Peyer's patch (tissue), 4 donors: Measurements from ENCODE around the gene MAT1A. TPM values are rescaled to one million over a fixed set of nuclear protein-coding genes. Genes with fewer than 3 reads are reported as not detected.
"Not testable (repeated sequence)": the region's sequence is repeated elsewhere in the genome, so short reads cannot be mapped to it uniquely, and the experiment has no call there.

Experiments
- DNase-seq, 3 donors: peaks; one replicate each; pipeline ENCODE4 v3.0.0-alpha.2; 2017 to 2019
- H3K27ac ChIP-seq, 4 donors: fragments of 200-600 bp; sonication (generic); one replicate each; pipeline ENCODE4 v1.5.1; 2016 to 2019
- H3K27me3 ChIP-seq, 2 donors: fragments of 200-600 bp; sonication (generic); one replicate each; pipeline ENCODE4 v1.5.1; 2019
- H3K36me3 ChIP-seq, 3 donors: fragments of 200-600 bp; sonication (generic); one replicate each; pipeline ENCODE4 v1.5.1; 2016 to 2019
- H3K4me1 ChIP-seq, 4 donors: fragments of 200-600 bp; sonication (generic); one replicate each; pipeline ENCODE4 v1.5.1; 2016 to 2019
- H3K4me3 ChIP-seq, 4 donors: fragments of 200-600 bp; sonication (generic); 1 replicate in 3 of 4; 2 replicates in 1 of 4; pipeline ENCODE4 v1.5.1; 2016 to 2019; ENCODE audit warnings: mild to moderate bottlenecking in 1 of 4
- H3K9me3 ChIP-seq, 4 donors: fragments of 200-600 bp; sonication (generic); one replicate each; pipeline ENCODE4 v1.5.1; 2016 to 2019; ENCODE audit warnings: mild to moderate bottlenecking in 1 of 4
- CTCF ChIP-seq, 6 experiments: fragments of 450-650 bp in 4 of 6; fragments of 200-600 bp in 2 of 6; sonication (generic) in 1 of 6; IDR thresholded peaks; one replicate each; pipeline ENCODE4 v1.5.1; 2017 to 2019; ENCODE audit warnings: antibody characterized with exemption in 6 of 6, mild to moderate bottlenecking in 3 of 6, moderate library complexity in 1 of 6
- POLR2A ChIP-seq, 2 donors: fragments of 450-650 bp; IDR thresholded peaks; one replicate each; pipeline ENCODE4 v1.5.1; 2017; ENCODE audit warnings: antibody characterized with exemption in 2 of 2, mild to moderate bottlenecking in 2 of 2, moderate library complexity in 2 of 2
- total RNA-seq, 4 donors: library from RNA; depleted of rRNA; stranded (reverse); fragments of >200 nt; gene quantifications; one replicate each; pipeline ENCODE4 v1.1.0, GENCODE V29; 2016

The MAT1A gene
- total RNA-seq, 4 donors from 2014 or later, result not detected

DNA sequence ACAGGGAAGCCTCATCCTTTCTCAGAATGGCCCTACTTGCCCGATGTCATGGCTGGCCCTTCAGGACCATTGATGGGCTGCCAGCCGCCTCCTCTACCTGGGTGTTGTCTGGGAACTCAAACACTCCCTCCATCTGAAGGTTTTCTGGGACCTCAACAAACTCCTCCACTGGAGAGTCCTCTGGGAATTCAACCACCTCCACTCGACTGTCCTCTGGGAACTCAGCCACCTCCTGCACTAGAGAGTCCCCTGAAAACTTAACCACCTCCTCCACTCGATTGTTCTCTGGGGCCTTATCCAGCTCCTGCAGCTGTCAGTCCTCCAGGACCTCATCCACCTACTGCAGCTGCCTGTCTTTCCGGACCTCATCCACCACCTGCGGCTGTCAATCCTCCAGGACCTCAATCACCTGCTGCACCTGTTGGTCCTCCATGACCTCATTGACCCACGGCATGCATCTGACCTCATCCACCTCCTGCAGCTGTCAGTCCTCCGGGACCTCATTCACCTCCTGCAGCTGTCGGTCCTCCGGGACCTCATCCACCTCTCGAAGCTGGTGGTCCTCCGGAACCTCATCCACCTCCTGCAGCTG lies 37.1 kb downstream of the MAT1A start:
- Histone ChIP-seq H3K4me1 (no peaks in the 10 kb centered on the region), H3K9me3 (no peaks in the 10 kb centered on the region), H3K4me3 (no peak overlapping the region), H3K27me3 (no peaks in the 10 kb centered on the region), H3K27ac (no peak overlapping the region), H3K36me3 (no peaks in the 10 kb centered on the region)
- TF ChIP-seq POLR2A (IDR thresholded peaks at IDR 0.05) (no peak), CTCF (IDR thresholded peaks at IDR 0.05) (no peak)
- no peak for DNase-seq

GRCh38 chr10:80251703-80252280 lies 37.7 kb downstream of the MAT1A start:
- not testable (repeated sequence) for H3K27me3 ChIP-seq, H3K4me3 ChIP-seq, DNase-seq, H3K27ac ChIP-seq, H3K36me3 ChIP-seq, H3K9me3 ChIP-seq, H3K4me1 ChIP-seq

DNA sequence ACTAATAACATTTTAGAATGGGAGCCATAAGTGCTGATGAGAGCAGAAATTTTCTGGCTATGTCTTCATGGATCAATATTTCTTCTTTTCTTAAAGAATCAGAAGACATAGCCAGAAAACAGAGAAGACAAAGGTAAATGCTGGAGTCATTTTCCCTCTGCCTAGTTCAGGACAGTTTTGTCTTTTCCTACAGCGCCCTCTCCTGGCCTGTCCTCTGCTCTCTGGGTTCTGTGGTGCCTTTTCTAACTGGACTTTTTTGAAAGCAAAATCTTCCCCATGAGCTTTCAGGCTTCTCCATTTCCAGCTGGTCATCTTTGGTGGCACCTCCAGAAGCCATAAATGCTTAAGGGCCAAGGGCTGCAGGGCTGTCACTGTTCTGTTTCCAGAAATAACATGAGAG lies 39.1 kb downstream of the MAT1A start:
- H3K27me3 ChIP-seq, result not testable (repeated sequence)

GRCh38 chr10:80249906-80250305 lies 39.6 kb downstream of the MAT1A start:
- H3K36me3 ChIP-seq, H3K4me1 ChIP-seq, H3K9me3 ChIP-seq, H3K4me3 ChIP-seq, H3K27me3 ChIP-seq, DNase-seq, H3K27ac ChIP-seq: not testable (repeated sequence)

More for the DNA sequence above, 39.1 kb downstream of the MAT1A start:
- not testable (repeated sequence) for H3K36me3 ChIP-seq, H3K27ac ChIP-seq, H3K4me3 ChIP-seq, DNase-seq, H3K9me3 ChIP-seq, H3K4me1 ChIP-seq

GRCh38 chr10:80247611-80248010 lies 41.8 kb downstream of the MAT1A start:
- not testable (repeated sequence) for H3K4me1 ChIP-seq, DNase-seq, H3K36me3 ChIP-seq, H3K4me3 ChIP-seq, H3K27ac ChIP-seq, H3K9me3 ChIP-seq, H3K27me3 ChIP-seq

DNA sequence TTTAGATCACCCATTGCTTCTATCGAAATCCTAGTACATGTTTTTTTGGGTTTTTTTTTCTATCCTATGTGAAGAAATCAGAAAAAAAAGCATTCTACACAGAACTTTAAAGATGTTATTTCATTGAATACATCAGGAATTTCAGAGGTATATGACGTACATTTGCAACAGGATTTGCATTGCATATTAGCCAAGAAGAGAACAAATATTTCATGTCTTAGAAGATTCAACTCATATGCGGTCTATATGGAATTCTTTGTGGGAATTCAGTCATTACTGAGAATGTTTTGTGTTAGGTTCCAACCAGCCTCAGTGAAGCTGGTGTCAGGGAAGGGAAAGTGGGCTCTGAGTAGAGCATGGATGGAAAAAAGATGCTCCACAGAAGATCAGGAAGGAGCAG lies 45.1 kb downstream of the MAT1A start:
- H3K36me3 ChIP-seq, H3K27ac ChIP-seq, H3K27me3 ChIP-seq, DNase-seq, H3K4me3 ChIP-seq, H3K9me3 ChIP-seq, H3K4me1 ChIP-seq: not testable (repeated sequence)

DNA sequence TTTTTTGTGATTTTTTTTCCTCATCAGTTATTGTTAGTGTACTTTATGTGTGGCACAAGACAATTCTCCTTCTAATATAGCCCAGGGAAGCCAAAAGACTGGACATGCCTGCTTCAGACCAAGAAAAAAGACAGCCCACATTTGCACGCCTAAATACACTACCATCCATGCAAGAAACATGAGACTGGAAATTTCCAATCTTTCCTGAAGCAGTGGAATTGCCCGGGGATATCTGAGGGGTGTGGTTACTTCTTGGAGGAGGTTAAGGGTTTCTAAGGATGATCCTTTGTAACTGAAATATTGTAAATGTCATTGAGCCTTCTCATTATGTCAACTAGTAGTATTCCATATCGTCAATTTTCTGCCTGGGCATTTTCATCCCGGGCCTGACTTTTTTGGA lies 47.1 kb downstream of the MAT1A start:
- not testable (repeated sequence) for DNase-seq, H3K36me3 ChIP-seq, H3K27me3 ChIP-seq, H3K4me1 ChIP-seq, H3K9me3 ChIP-seq, H3K4me3 ChIP-seq, H3K27ac ChIP-seq

DNA sequence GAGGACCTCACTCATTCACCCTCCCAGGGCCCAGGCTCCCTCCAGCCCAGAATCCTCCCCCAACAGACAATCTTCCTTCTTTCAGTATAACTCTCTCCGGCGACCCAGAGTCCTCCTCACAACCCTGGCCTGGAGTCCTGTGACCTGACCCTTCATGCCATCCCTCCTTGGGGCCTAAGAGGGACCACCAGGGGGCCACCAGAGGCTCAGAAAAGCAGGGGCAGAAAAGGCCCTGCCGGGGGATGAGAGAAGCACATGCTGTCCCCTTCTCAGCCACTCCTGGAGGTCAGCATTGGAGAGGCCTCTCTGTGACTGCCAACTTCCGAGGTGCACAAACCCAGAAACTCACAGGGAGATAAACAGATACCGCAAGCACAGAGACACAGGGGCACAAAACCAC lies 53.0 kb downstream of the MAT1A start:
- H3K4me3 ChIP-seq, H3K27ac ChIP-seq, H3K4me1 ChIP-seq, DNase-seq, H3K36me3 ChIP-seq, H3K27me3 ChIP-seq, H3K9me3 ChIP-seq: not testable (repeated sequence)

DNA sequence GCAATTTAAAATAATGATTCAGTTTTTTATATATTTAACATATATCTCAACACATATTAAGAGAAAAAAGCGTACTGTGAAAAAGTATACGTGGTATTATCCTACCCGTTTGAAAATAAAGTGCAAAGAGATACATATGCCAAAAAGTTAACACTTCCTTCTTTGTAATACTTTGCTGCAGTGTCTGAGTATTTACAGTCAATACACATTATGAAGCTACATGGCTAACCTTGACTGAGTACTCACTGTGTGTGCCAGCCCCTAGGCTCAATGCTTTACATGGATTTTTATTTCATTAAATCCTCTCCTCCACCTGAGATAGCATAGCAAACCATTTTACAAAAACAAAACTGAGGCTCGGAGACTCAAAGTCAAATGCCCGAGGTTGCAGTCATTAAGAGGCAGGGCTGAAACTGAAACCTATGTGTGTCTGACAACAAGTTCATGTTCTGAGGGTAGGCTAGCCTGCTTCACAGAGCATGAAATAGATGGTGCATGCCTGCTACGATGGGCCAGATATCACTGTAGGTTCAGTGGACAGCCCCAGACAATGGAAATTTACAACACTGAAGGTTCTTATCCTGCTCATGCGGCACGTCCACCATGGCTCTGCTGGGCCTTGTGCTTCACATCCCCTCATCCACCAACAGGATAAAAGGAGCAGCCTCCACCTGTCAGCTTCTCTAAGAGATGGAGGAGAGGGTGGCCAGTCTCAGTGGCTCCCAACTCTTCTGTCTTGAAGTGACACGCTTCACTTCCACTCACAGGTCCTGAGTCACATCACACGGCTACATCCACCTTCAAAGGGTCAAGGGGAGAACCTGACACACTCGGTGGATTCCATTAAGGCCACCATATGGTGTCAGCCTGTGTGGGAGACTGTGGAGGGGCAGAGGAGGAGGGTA lies 54.9 kb downstream of the MAT1A start:
- H3K36me3 ChIP-seq, H3K4me3 ChIP-seq, DNase-seq, H3K9me3 ChIP-seq, H3K27me3 ChIP-seq, H3K27ac ChIP-seq, H3K4me1 ChIP-seq: not testable (repeated sequence)

DNA sequence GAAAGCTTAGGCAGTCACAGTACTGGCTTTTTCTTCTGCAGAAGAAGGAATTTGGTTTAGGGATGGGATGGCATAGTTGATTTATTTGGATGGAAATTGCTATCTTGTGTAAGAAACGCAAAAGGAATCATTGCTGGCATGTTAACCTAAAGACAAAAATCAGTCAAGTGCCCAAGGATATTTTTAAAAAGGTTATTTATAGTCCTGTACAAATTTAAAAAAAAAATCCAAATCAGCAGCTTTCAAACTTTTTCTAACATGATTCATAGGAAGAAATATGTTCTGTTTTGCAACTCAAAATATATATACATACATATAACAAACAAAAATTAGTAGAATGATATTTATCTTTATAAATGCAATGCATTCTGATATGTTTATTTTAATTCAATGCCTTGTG lies 55.6 kb downstream of the MAT1A start:
- H3K9me3 ChIP-seq, H3K4me3 ChIP-seq, H3K4me1 ChIP-seq, DNase-seq, H3K27me3 ChIP-seq, H3K27ac ChIP-seq, H3K36me3 ChIP-seq: not testable (repeated sequence)

DNA sequence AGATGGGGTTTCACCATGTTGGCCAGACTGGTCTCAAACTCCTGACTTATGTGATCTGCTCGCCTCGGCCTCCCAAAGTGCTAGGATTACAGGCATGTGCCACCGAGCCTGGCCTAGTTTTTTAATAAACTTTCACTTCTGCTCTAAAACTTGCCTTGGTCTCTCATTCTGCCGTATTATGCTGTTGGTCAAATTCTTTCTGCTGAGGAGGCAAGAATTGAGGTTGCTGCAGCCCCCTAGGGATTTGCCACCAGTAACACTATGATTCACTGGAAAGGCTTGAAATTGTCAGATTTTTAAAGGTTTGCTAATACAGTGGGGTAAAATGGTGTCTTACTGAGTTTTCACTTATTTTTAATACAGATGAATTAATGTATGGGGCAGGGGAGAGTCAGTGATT lies 62.7 kb downstream of the MAT1A start:
- H3K4me1 ChIP-seq, H3K27ac ChIP-seq, H3K9me3 ChIP-seq, DNase-seq, H3K4me3 ChIP-seq, H3K27me3 ChIP-seq, H3K36me3 ChIP-seq: not testable (repeated sequence)

DNA sequence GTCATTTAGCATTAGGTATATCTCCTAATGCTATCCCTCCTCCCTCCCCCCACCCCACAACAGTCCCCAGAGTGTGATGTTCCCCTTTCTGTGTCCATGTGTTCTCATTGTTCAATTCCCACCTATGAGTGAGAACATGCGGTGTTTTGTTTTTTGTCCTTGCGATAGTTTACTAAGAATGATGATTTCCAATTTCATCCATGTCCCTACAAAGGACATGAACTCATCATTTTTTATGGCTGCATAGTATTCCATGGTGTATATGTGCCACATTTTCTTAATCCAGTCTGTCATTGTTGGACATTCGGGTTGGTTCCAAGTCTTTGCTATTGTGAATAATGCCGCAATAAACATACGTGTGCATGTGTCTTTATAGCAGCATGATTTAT lies 66.4 kb downstream of the MAT1A start:
- not testable (repeated sequence) for H3K27me3 ChIP-seq, H3K9me3 ChIP-seq, H3K4me3 ChIP-seq, DNase-seq, H3K4me1 ChIP-seq, H3K36me3 ChIP-seq, H3K27ac ChIP-seq
